Stimulated activated CD4-positive, alpha-beta T cell treated with anti-CD3 and anti-CD28 coated beads, Interleukin-1b, Interleukin-23, amount 100 ng/mL, for 24 hours (primary cell): ENCODE results near the gene SUGP1.
"Not testable (repeated sequence)": the region's sequence is repeated elsewhere in the genome, so short reads cannot be mapped to it uniquely, and the experiment has no call there.

Source experiments
- DNase-seq, 4 experiments: peaks; one replicate each; pipeline ENCODE4 v3.0.0-alpha.2; 2020; ENCODE audit warnings: low read depth in 4 of 4, low spot score in 1 of 4

The SUGP1 gene

GRCh38 chr19:19320361-19321140 lies at the start of gene SUGP1, which contains the start of gene MAU2:
TSS of gene SUGP1 (minus strand) at chr19:19320509. CDS start at chr19:19320496, 13 bp downstream.
TSS of gene MAU2 (plus strand) at chr19:19320829. CDS start at chr19:19320860, 31 bp downstream.
- peak; percentile 68 to 86 (median 74) for DNase-seq

GRCh38 chr19:19368087-19368486 lies 47.8 kb upstream of the SUGP1 start:
- DNase-seq = no peak

GRCh38 chr19:19366434-19367396 lies 46.4 kb upstream of the SUGP1 start:
- peak; percentile 26 to 65 (median 42) for DNase-seq

GRCh38 chr19:19362075-19362474 lies 41.8 kb upstream of the SUGP1 start:
- no peak for DNase-seq

- peak; percentile 47 to 67 (median 50) for DNase-seq
Observed at GRCh38 chr19:19361075-19361594, 40.8 kb upstream of the SUGP1 start.

- no peak for DNase-seq
Observed at GRCh38 chr19:19356901-19357566, 36.7 kb upstream of the SUGP1 start.

GRCh38 chr19:19356500-19356899 lies 36.2 kb upstream of the SUGP1 start:
- DNase-seq = no peak

- no peak for DNase-seq
Observed at GRCh38 chr19:19355606-19356139, 35.4 kb upstream of the SUGP1 start.

- no peak for DNase-seq
Observed at GRCh38 chr19:19354932-19355331, 34.6 kb upstream of the SUGP1 start.

GRCh38 chr19:19354007-19354406 lies 33.7 kb upstream of the SUGP1 start:
- no peak for DNase-seq

- DNase-seq = no peak
Observed at GRCh38 chr19:19352823-19353222, 32.5 kb upstream of the SUGP1 start.

- DNase-seq = not testable (repeated sequence)
Observed at GRCh38 chr19:19350756-19351155, 30.4 kb upstream of the SUGP1 start.

GRCh38 chr19:19349365-19349764 lies 29.1 kb upstream of the SUGP1 start:
- DNase-seq = no peak

GRCh38 chr19:19348266-19348665 lies 28.0 kb upstream of the SUGP1 start:
- no peak for DNase-seq

GRCh38 chr19:19347401-19348110 lies 27.2 kb upstream of the SUGP1 start:
- no peak for DNase-seq

- no peak for DNase-seq
Observed at GRCh38 chr19:19345970-19346369, 25.7 kb upstream of the SUGP1 start.

GRCh38 chr19:19345232-19345631 lies 24.9 kb upstream of the SUGP1 start:
- DNase-seq = no peak

- DNase-seq = no peak
Observed at GRCh38 chr19:19343762-19344161, 23.5 kb upstream of the SUGP1 start.

GRCh38 chr19:19343016-19343362 lies 22.7 kb upstream of the SUGP1 start:
- no peak for DNase-seq
